Astrocyte (in vitro differentiated cells and primary cell): ENCODE results near the gene GPRC5D.

Source experiments
- EZH2 ChIP-seq: IDR thresholded peaks from 2 replicates; pipeline ENCODE4 v1.6.1; 2012; ENCODE audit warnings: mild to moderate bottlenecking, low read length, inconsistent platforms; ENCODE audit not compliant: insufficient read depth
- TF ChIP-seq, protein P1 (sequence below): IDR thresholded peaks from 2 replicates; pipeline ENCODE4 v1.5.1; 2011; ENCODE audit warnings: low read depth, mild to moderate bottlenecking, inconsistent platforms, low read length, moderate library complexity; ENCODE audit not compliant: insufficient read depth

DNA sequence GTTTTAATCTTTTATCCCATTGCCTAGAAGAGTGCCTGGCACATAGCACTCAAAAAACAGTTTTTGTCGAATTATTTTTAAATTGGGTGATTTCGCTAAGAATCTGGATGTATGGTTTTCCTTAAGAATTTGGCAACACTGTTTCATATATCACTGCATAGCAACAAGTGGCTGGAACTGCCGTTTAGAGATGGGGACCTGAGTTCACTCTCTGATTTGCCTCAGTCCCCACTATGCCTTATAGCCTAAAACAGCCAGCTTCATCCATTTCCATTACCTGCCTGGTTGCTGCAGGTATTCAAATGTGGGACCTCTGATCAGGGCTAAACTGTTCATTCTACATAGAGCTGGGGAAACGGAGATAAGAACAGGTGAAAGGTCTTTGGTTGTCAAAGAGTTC lies 46.3 kb upstream of the GPRC5D start:
- TF ChIP-seq, protein P1, sequence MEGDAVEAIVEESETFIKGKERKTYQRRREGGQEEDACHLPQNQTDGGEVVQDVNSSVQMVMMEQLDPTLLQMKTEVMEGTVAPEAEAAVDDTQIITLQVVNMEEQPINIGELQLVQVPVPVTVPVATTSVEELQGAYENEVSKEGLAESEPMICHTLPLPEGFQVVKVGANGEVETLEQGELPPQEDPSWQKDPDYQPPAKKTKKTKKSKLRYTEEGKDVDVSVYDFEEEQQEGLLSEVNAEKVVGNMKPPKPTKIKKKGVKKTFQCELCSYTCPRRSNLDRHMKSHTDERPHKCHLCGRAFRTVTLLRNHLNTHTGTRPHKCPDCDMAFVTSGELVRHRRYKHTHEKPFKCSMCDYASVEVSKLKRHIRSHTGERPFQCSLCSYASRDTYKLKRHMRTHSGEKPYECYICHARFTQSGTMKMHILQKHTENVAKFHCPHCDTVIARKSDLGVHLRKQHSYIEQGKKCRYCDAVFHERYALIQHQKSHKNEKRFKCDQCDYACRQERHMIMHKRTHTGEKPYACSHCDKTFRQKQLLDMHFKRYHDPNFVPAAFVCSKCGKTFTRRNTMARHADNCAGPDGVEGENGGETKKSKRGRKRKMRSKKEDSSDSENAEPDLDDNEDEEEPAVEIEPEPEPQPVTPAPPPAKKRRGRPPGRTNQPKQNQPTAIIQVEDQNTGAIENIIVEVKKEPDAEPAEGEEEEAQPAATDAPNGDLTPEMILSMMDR, result no peak
- no peak for TF ChIP-seq EZH2
